HG03039 (cell line): ENCODE measurements around the gene DBNDD1.
"Not testable (repeated sequence)": the region's sequence is repeated elsewhere in the genome, so short reads cannot be mapped to it uniquely, and the experiment has no call there.

Experiments
- ATAC-seq: cut with Tn5 transposase; IDR thresholded peaks from one replicate; pipeline ENCODE4 v1.9.1; 2021; ENCODE audit warnings: mild to moderate bottlenecking, moderate library complexity; ENCODE audit not compliant: unreplicated experiment

Gene DBNDD1

GRCh38 chr16:89994389-89994720 is 24.9 kb downstream of the DBNDD1 start:
- ATAC-seq: no peak

GRCh38 chr16:89993971-89994370 is 25.3 kb downstream of the DBNDD1 start:
- ATAC-seq: no peak

GRCh38 chr16:89993377-89993776 is 25.9 kb downstream of the DBNDD1 start:
- ATAC-seq: no peak

DNA sequence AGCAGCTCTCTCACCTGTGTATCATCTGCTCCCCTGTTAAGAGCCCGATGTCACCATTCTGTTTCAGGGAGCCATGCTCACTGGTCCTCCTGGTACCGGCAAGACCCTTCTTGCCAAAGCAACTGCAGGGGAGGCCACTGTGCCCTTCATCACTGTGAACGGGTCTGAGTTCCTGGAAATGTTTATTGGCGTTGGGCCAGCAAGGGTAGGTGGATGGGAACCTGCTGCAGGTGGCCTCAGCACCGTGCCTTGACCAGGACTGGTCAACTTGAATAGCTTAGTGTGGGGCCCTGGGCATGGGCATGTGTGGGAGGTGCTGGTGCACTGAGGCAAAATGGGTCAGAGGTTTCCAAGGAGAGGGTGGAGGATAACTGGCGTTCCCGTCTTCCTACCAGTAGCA is 28.5 kb downstream of the DBNDD1 start:
- ATAC-seq: no peak

- no peak for ATAC-seq
Observed at GRCh38 chr16:89988951-89989350, 30.3 kb downstream of the DBNDD1 start.

DNA sequence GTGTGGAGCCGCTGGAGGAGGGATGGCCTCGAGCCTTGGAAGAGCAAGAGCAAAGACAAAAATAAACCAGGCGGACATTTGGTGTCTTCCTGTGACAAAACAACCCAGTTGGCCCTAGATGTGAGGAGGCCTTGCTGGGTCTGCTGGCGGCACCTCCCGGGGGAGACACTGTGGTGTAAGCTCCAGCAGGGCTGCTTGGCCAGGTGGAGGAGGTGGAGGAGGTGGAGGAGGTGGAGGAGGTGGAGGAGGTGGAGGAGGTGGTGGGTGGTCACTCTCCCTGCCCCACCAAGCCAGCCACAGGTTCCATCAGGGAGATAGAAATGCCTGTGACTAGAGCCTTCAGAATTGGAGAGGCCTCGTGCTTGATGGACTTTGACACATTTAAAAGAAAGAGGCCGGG is 32.1 kb downstream of the DBNDD1 start:
- ATAC-seq: no peak

GRCh38 chr16:89986600-89986999 is 32.7 kb downstream of the DBNDD1 start:
- no peak for ATAC-seq

GRCh38 chr16:89985219-89985618 is 34.0 kb downstream of the DBNDD1 start:
- ATAC-seq: no peak

DNA sequence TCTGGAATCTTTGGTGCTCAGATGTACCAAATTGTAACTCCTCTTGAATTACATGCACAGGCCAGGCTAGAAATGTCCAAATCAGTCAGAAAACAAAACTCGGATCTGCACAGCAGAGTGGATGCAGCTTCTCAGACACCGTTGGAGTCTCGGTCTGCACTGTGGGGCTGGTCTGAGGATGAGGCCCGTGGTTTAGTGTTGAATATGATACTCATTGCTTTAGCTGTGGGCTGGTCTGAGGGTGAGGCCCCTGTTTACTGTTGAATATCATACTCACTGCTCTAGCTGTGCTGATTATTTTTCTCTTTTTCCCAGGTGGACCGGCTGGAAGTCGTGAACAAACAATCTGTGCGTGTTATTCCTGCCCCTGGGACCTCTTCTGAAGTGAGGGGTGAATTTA is 35.0 kb downstream of the DBNDD1 start:
- no peak for ATAC-seq

DNA sequence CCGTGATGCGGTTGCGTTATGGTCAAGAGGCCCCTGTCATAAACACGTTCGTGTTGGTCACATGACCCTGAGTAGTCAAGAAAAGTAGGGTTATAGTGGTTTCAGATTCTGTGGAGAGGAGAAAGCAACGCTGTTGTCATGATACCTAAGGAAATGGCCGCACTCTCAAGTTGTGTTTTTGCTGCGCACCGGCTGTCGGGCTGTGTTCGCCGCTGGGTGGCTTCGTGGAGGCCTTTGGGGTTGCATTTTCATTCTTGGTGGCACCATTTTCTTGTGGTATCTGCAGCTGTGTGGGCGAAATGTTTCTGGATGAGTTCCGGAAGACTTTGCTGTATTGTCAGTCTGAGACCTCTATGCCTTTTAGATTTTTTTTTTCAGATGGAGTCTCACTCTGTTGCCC is 35.7 kb downstream of the DBNDD1 start:
- ATAC-seq: no peak

- no peak for ATAC-seq
Observed at GRCh38 chr16:89982318-89982717, 36.9 kb downstream of the DBNDD1 start.

DNA sequence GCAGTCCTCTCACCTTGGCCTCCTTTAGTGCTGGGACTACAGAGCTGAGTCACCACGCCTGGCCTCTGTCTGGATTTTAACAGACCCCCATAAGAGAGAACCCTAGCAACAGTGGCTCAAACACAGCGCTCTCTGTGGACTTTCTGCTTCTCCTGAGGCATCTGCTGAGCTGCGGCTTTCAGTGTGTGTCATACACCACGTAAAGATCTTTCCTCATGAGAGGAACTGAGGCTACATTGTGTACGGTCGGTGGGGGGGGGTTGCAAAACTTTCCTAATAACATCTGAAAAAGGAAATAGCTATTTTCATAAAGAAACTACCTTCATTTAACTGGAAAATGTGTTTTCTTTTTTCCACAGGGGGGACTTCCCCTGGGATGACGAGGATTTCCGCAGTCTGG is 37.8 kb downstream of the DBNDD1 start:
- no peak for ATAC-seq

- no peak for ATAC-seq
Observed at GRCh38 chr16:89974870-89975269, 44.4 kb downstream of the DBNDD1 start.

- no peak for ATAC-seq
Observed at GRCh38 chr16:89973654-89974335, 45.5 kb downstream of the DBNDD1 start.

GRCh38 chr16:89973235-89973634 is 46.0 kb downstream of the DBNDD1 start:
- ATAC-seq: no peak

GRCh38 chr16:89972244-89973234 is 46.7 kb downstream of the DBNDD1 start:
- peak; percentile 81 for ATAC-seq

DNA sequence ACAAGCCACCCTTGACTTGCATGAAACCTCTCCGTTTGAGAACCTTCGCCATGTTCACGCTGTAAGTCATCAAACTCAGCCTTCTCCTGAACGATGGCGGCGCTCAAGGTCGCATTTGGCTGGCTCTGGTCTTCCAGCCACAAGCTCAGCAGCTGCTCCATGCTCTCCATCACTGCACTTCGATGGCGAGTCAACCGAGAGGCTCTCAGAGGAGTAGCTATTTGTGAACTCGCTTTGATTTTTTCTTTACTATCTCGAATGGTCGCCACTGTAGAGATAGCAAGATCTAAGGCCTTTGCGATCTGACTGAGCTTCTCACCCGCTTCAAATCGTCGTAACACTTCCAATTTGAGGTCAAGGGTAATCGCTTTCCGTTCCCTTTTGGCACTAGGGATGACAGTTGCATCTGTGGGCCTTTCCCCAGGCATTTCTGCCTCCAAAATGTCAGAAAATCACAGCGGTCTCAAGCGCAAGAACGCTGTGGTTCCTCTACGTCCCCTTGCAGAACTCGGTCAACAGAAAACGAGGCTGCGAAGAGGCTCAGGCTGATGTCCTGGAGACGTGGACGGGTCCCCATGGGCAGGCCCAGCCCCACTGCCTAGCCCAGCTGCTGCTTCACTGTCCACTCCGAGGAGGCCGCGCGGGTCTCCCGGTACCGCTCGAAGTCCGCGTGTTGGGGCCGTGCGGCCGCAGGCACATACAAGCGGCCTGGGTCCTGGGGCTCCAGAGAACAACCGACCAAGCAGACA is 47.6 kb downstream of the DBNDD1 start:
- ATAC-seq: peak; percentile 3

- ATAC-seq: no peak
Observed at GRCh38 chr16:89969741-89970410, 49.4 kb downstream of the DBNDD1 start.

DNA sequence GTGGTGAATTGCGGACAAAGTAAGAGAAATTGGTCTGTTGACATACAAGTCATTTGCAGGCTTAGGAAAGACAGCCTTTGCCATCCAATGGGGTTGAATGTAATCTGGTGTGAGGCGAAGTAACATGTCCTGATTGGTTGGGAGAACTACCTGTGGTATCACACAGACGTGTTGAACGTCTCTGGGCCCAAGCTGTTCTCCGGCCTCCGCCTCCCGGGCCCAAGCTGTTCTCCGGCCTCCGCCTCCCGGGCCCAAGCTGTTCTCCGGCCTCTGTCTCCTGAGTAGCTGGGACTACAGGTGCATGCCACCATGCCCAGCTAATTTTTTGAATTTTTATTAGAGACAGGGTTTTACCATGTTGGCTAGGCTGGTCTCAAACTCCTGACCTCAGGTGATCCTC is 51.2 kb downstream of the DBNDD1 start:
- not testable (repeated sequence) for ATAC-seq

- ATAC-seq: not testable (repeated sequence)
Observed at GRCh38 chr16:89967436-89967835, 51.8 kb downstream of the DBNDD1 start.

DNA sequence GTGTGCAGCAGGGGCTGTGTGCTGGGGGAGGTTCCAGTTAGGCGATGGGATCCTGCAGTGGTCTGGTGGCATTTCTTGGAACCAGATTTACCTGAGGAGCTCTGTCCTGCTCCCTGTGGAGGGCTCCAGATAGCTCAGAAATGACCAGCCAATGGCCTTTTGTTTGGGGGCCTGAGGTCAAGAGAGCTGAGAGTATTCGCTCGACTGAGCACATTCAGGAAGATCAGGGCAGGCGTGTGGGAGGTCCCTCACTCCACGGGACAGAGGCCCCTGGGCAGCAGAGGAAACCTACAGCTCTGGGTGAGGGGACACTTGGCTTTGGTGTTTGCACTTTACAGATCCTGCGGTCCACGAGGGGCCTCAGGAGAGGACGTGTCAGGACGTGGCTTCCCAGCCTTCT is 52.5 kb downstream of the DBNDD1 start:
- ATAC-seq: no peak
